Measurements from ENCODE around the gene RDH5. TPM values are rescaled to one million over a fixed set of nuclear protein-coding genes. Genes with fewer than 3 reads are reported as not detected.

The RDH5 gene
- polyA plus RNA-seq, 1 experiment: 5.2 TPM

- H3K9me3 ChIP-seq (ENCODE audit: control insufficient read depth, insufficient read depth, low read length): no peaks in the 10 kb centered on the region
- H3K4me3 ChIP-seq (ENCODE audit: low read depth, low read length): no peak overlapping the region
- no peak overlapping the region for H3K27ac ChIP-seq (ENCODE audit: low read depth, low read length)
- TF ChIP-seq CTCF (IDR thresholded peaks at IDR 0.05; ENCODE audit: low read depth, low read length): no peak
- no peak for DNase-seq (ENCODE audit: low read depth, low spot score)
- peaks cover 1% of the 10 kb centered on the region for H3K27me3 ChIP-seq (ENCODE audit: control insufficient read depth, insufficient read depth, low read length)
- ChIA-PET POLR2A (no interaction called here), CTCF (no interaction called here)
These were observed 31.2 kb upstream of the RDH5 start for GRCh38 chr12:55688716-55689655.

- CTCF ChIA-PET: no interaction called here
These were observed 27.4 kb upstream of the RDH5 start for GRCh38 chr12:55692631-55693322.

DNA sequence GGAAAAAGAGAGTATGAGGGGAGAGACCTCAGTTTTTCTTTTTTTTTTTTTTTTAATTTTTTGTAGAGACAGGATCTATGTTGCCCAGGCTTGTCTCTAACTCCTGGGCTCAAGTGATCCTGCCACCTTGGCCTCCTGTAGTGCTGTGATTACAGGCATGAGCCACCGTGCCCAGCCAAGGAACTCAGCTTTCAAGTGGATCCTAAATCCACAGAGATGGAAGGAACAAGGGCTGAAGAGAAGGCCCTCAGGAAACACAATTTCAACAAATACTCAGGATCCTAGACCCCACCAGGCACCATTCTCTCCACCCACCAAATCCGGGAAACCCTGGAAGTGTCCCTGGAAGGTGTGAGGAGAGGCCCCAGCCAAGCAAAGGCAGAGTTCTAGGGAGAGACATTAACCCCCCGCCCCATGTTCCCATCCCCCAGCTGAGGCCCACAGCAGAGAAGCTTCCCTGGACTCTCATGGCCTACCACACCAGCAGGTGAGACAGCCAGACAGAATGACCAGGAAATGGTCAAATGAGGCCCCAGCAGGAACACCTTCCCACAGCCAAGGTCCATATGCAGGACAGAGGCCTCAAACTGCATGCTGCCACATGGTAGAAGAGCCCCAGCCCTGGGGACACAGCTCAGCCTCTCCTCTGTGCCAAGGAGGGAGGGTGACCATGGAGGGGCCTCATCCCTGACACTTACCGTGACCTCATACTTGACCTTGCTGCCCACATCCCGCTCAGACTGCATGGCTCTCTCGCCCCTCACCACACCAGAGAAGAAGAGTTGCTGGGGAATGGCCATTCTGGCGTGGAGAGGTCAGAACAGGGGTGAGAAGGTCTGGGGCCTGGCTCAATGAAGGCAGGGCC lies 26.6 kb upstream of the RDH5 start:
- TF ChIP-seq CTCF (IDR thresholded peaks at IDR 0.05; ENCODE audit: low read depth, low read length): no peak
- ChIA-PET POLR2A (no interaction called here), CTCF (no interaction called here)
- H3K27ac ChIP-seq (ENCODE audit: low read depth, low read length): no peak overlapping the region
- H3K27me3 ChIP-seq (ENCODE audit: control insufficient read depth, insufficient read depth, low read length): peaks cover 2% of the 10 kb centered on the region
- H3K4me3 ChIP-seq (ENCODE audit: low read depth, low read length): no peak overlapping the region
- DNase-seq (ENCODE audit: low read depth, low spot score): no peak
- no peaks in the 10 kb centered on the region for H3K9me3 ChIP-seq (ENCODE audit: control insufficient read depth, insufficient read depth, low read length)

More at GRCh38 chr12:55692631-55693322, 27.4 kb upstream of the RDH5 start:
- DNase-seq (ENCODE audit: low read depth, low spot score): no peak
- POLR2A ChIA-PET: no interaction called here
- H3K9me3 ChIP-seq (ENCODE audit: control insufficient read depth, insufficient read depth, low read length): no peaks in the 10 kb centered on the region
- H3K4me3 ChIP-seq (ENCODE audit: low read depth, low read length): no peak overlapping the region
- peaks cover 2% of the 10 kb centered on the region for H3K27me3 ChIP-seq (ENCODE audit: control insufficient read depth, insufficient read depth, low read length)
- H3K27ac ChIP-seq (ENCODE audit: low read depth, low read length): no peak overlapping the region
- no peak for TF ChIP-seq CTCF (IDR thresholded peaks at IDR 0.05; ENCODE audit: low read depth, low read length)

DNA sequence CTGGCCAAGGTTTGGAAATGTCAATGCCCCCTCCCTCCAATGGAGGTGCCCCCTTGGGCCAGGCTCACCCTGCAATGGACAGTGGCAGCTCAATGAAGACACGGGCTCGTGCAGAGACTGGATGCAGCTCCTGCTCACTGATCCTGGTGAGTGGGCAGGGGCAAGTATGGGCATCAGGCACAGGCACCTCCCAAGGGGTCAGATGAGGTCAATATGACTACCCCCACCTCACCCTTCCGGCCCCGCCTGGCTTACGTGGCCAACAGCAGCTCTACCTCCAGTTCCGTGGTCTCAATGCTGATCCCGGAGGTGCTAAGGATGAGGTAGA lies 26.0 kb upstream of the RDH5 start:
- ChIA-PET POLR2A (no interaction called here), CTCF (no interaction called here)
- DNase-seq (ENCODE audit: low read depth, low spot score): no peak
- Histone ChIP-seq H3K27me3 (ENCODE audit: control insufficient read depth, insufficient read depth, low read length) (peaks cover 2% of the 10 kb centered on the region), H3K9me3 (ENCODE audit: control insufficient read depth, insufficient read depth, low read length) (no peaks in the 10 kb centered on the region), H3K27ac (ENCODE audit: low read depth, low read length) (no peak overlapping the region), H3K4me3 (ENCODE audit: low read depth, low read length) (no peak overlapping the region)
- TF ChIP-seq CTCF (IDR thresholded peaks at IDR 0.05; ENCODE audit: low read depth, low read length): no peak
